Fibroblast of mammary gland (primary cell): ENCODE results near the gene CLDND2.

Source experiments
- DNase-seq: peaks from one replicate; pipeline ENCODE4 v3.0.0-alpha.2; 2010; ENCODE audit warnings: low read depth
- H3K4me3 ChIP-seq: 2 replicates; pipeline ENCODE4 v1.5.1; 2011; ENCODE audit warnings: low read depth, mild to moderate bottlenecking, low read length, moderate library complexity; ENCODE audit not compliant: control insufficient read depth
- TF ChIP-seq, protein P1 (sequence below): conservative IDR thresholded peaks from 2 replicates; pipeline ENCODE4 v1.5.1; 2011; ENCODE audit warnings: low read depth, low read length, inconsistent platforms; ENCODE audit not compliant: control insufficient read depth, insufficient read depth

CLDND2 gene

DNA sequence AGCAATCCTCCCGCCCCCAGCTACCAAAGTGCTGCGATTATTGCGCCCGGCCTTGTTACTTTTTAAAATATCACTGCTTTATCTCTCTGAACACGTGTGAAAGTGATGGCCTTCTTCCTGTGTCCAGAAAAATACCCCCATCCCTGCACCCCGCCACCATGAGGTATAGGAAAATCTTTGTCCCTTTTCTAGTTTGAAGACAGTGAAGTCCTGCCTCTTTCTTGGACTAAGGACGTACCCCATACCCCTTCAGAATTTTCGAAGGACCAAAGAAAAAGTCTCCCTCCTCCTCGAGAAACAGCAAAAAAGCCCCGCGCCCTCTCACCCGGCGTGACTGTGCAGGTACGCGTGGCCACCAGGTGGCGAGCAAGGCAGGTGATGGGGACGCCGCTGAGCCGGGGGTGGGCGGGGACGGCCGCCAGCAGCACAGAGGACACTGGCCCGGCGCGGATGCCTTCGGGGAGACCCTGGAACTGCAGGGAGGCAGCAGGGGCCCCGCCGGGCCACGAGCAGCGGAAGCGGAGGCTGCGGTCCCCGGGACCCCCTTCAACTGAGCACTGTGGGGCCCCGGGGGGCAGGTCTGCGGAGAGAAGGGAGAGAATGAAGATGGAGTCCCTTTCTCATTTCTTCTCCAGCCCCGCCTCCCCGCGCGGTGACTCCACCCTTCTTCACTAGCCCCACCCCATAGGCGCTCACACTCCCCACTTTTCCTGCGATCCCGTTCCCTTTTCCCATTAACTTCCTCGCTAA is 30.1 kb downstream of the CLDND2 start:
- H3K4me3 ChIP-seq: peak overlapping the region; percentile 62
- TF ChIP-seq, protein P1, sequence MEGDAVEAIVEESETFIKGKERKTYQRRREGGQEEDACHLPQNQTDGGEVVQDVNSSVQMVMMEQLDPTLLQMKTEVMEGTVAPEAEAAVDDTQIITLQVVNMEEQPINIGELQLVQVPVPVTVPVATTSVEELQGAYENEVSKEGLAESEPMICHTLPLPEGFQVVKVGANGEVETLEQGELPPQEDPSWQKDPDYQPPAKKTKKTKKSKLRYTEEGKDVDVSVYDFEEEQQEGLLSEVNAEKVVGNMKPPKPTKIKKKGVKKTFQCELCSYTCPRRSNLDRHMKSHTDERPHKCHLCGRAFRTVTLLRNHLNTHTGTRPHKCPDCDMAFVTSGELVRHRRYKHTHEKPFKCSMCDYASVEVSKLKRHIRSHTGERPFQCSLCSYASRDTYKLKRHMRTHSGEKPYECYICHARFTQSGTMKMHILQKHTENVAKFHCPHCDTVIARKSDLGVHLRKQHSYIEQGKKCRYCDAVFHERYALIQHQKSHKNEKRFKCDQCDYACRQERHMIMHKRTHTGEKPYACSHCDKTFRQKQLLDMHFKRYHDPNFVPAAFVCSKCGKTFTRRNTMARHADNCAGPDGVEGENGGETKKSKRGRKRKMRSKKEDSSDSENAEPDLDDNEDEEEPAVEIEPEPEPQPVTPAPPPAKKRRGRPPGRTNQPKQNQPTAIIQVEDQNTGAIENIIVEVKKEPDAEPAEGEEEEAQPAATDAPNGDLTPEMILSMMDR: peak; percentile 60
- peak; percentile 64 for DNase-seq

DNA sequence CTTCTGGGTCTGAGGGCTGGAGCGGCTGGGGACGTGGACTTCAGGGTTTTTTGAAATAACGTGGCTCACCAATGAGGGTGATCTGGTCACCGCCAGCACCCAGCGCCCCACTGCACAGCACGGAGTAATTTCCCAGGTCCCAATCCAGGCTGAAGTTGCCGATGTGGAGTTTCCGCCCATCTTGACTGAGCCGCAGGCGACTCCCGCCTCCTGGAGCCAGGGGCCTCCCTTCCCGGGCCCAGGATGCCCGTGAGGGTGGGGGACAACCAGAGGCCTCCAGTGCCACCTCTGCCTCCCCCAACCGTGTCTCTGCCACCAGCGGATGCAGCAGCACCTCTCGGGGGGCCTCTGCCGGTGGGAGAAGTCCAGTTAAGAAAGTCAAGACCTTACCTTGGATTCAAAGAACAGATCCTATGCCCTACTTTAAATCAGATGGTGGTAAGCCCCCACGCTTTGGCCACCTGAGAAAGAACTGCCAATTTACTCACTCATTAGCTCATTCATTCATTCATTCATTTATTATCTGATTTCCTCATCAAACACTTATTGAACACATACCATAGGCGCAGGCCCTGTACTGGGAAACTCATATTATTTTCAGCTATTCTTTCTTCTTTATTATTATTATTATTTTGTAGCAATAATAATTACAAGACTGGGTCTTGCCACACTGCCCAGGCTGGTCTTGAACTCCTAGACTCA is 30.8 kb downstream of the CLDND2 start:
- DNase-seq: no peak
- H3K4me3 ChIP-seq: no peak overlapping the region
- TF ChIP-seq, protein P1: no peak

DNA sequence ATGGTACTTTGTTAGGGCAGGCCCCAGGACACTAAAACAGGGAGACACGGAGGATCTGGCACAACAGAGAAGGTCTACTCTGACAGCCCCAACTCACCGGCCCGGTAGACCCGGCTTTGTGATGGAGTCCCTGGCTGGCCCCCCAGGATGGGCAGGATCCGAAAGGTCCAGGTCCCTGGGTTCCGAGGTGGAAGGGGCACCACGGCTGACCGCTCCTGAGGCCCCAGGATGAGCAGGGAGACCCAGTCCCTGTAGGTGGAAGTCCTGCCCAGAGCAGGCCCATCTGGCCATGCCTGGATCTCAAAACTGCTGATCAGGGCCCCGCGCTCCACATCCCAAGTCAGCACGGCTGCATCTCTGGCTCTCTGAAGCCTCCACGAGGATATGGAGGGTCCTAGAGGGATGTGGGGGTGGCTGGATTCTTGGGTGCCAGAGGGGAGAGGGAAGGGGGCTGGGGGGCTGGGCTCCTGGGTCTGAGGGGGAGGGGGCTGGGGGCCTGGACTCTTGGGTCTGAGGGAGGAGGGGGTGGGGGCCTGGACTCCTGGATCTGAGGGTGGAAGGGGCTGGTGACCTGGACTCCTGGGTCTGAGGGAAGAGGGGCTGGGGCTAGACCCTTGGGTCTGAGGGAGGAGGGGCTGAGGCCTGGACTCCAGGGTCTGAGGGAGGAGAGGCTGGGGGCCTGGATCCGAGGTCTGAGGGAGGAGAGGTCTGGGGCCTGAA is 31.5 kb downstream of the CLDND2 start:
- DNase-seq: no peak
- TF ChIP-seq, protein P1: no peak
- H3K4me3 ChIP-seq: no peak overlapping the region

DNA sequence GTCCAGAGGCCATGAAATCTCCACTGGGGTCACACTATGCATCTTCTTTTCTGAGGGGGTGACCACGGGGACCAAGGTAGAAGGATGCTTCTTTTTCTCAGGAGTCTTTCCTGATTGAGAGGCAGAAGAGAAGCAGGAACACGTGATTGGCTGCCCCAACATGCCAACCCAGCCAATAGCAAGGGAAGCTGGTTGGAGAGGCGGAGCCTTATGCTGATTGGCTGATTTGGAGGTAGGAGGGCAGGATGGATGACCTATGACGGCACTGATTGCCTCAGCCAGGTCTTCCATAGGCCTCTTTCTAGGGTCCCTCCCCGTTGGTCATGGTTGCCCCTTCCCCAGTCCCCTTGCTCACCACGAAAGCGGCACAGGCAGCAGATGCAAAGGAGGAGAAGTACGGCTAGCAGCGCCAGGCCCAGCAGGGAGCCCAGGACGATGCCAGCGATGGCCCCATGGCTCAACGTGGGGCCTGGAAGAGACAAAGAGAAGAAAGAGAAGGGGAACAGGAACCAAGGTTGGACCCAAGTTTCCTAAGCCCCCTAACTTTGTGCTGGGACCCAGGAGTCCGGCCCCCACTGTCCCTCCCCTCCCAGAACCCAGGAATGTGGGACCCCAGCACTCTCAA is 34.9 kb downstream of the CLDND2 start:
- no peak overlapping the region for H3K4me3 ChIP-seq
- DNase-seq: no peak
- TF ChIP-seq, protein P1: no peak

DNA sequence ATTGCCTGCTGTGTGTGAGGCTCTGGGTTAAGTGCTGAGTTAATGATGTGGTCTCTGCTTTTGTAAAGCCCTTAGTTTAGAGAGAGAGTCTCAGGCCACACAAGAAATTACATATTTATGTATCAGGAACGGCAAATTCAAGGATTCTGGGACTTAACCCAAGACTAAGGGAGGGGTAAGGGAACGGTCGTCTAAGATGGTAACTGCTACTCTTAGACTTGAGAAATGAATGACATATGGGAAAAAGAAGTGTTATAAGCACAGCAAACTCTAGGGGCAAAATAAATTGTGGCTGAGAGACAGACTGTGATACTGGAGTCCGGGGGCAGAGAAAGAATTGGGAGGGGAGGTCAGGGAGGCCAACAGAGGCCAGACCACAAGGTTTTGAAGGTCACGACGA is 37.1 kb downstream of the CLDND2 start:
- TF ChIP-seq, protein P1: no peak
- no peak overlapping the region for H3K4me3 ChIP-seq
- DNase-seq: no peak

DNA sequence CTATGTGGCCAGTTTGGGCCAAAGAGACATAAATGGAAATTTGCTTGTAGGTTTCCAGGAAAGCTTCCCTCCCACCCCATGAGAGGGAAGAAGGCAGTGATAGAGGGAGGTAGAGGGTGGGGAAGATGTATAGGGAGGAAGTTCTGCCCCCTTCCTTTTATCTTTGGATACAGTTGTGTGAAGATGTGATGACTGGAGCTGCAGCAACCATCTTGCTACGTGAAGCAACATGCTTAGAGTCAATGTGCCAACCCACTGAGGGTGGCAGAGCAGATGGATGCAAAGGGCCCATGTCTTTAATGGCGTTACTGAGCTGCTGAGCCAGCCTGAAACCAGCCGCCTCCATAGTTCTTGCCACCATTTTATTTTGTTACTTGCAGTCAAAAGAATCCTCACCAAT is 37.6 kb downstream of the CLDND2 start:
- H3K4me3 ChIP-seq: no peak overlapping the region
- DNase-seq: no peak
- TF ChIP-seq, protein P1: no peak
